Lung (tissue), 12 donors: ENCODE data around the gene TEX2. TPM values are rescaled to one million over a fixed set of nuclear protein-coding genes. Genes with fewer than 3 reads are reported as not detected.

ENCODE experiments used
- ATAC-seq: fragments of 200-7000 bp; cut with Tn5 transposase; one replicate; pipeline ENCODE4 v1.9.1; 2020; ENCODE audit warnings: moderate number of reproducible peaks; ENCODE audit not compliant: insufficient read depth, low FRiP score
- DNase-seq, 3 donors: peaks; one replicate each; pipeline ENCODE4 v3.0.0-alpha.2; 2013 to 2017
- H3K27ac ChIP-seq, 2 donors: one replicate each; pipeline ENCODE4 v1.5.1; 2013; ENCODE audit warnings: mild to moderate bottlenecking in 2 of 2, moderate library complexity in 2 of 2, control low read depth in 1 of 2, inconsistent platforms in 1 of 2, low read depth in 1 of 2, low read length in 1 of 2
- H3K27me3 ChIP-seq, 3 donors: one replicate each; pipeline ENCODE4 v1.5.1; 2013; ENCODE audit warnings: low read length in 2 of 3; ENCODE audit not compliant: control insufficient read depth in 3 of 3, insufficient read depth in 3 of 3
- H3K36me3 ChIP-seq, 4 donors: one replicate each; pipeline ENCODE4 v1.5.1; 2013; ENCODE audit warnings: low read length in 4 of 4, mild to moderate bottlenecking in 1 of 4, moderate library complexity in 1 of 4; ENCODE audit not compliant: control insufficient read depth in 4 of 4, insufficient read depth in 4 of 4
- H3K4me1 ChIP-seq, 5 donors: one replicate each; pipeline ENCODE4 v1.5.1; 2013; ENCODE audit warnings: low read length in 5 of 5, mild to moderate bottlenecking in 2 of 5, moderate library complexity in 1 of 5; ENCODE audit not compliant: control insufficient read depth in 5 of 5, insufficient read depth in 5 of 5
- H3K4me3 ChIP-seq: one replicate; pipeline ENCODE4 v1.5.1; 2013; ENCODE audit warnings: mild to moderate bottlenecking, control low read depth, moderate library complexity
- H3K9ac ChIP-seq, 2 donors: one replicate each; pipeline ENCODE4 v1.5.1; 2013; ENCODE audit warnings: low read length in 2 of 2, control low read depth in 1 of 2; ENCODE audit not compliant: insufficient read depth in 1 of 2
- H3K9me3 ChIP-seq, 4 donors: one replicate each; pipeline ENCODE4 v1.5.1; 2013; ENCODE audit warnings: low read length in 3 of 4, mild to moderate bottlenecking in 1 of 4, moderate library complexity in 1 of 4; ENCODE audit not compliant: control insufficient read depth in 4 of 4, insufficient read depth in 3 of 4
- CTCF ChIP-seq: IDR thresholded peaks from 2 replicates; pipeline ENCODE4 v1.5.1; 2012; ENCODE audit warnings: mild to moderate bottlenecking; ENCODE audit errors: control extremely low read depth, extremely low read depth
- WGBS, 2 donors: extraction: QIAGEN DNeasy Blood & Tissue Kit; methylation state at CpG; one replicate each; pipeline ENCODE4 v1.1.7; 2013; 5-methylcytosine and 5-hydroxymethylcytosine counted together
- polyA plus RNA-seq, 2 donors: library from polyadenylated mRNA; stranded (reverse); fragments of 200-250 nt; gene quantifications; one replicate each; pipeline ENCODE4 v1.2.1, GENCODE V29; 2013
- total RNA-seq, 2 donors: library from RNA; depleted of rRNA in 1 of 2; stranded (reverse); fragments of >200 nt in 1 of 2; gene quantifications; one replicate each; pipeline ENCODE4 v1.2.1, GENCODE V29; 2014 to 2021
- donor health status: control.
- donor health status: control.
- donor health status: Bipolar disorder and iron deficiency.
- donor health status: healthy.
- donor health status: DM: yes; HTN: yes; CAD: no.

TEX2 gene
- total and polyA plus RNA-seq, 4 donors = 10.0 to 42.8 (median 28.8) TPM

GRCh38 chr17:64149196-64149595 is 113.9 kb downstream of the TEX2 start:
- H3K27ac ChIP-seq = no peak overlapping the region
- peaks cover 4 to 24% (median 7%) of the 10 kb centered on the region in 4 donors for H3K36me3 ChIP-seq
- no peak overlapping the region for H3K4me3 ChIP-seq
- DNase-seq (no peak), ATAC-seq (no peak)
- no peak for TF ChIP-seq CTCF
- H3K4me1 ChIP-seq = peaks cover 7 to 43% (median 25%) of the 10 kb centered on the region in 5 donors
- H3K27me3 ChIP-seq = no peaks in the 10 kb centered on the region
- H3K9me3 ChIP-seq = no peaks in the 10 kb centered on the region
- H3K9ac ChIP-seq = no peak overlapping the region
- 97 to 98% methylated on average over 6 of the region's 6 CpGs for WGBS, 2 donors

GRCh38 chr17:64148699-64149098 is 114.4 kb downstream of the TEX2 start:
- H3K4me3 ChIP-seq = no peak overlapping the region
- H3K27ac ChIP-seq = peak overlapping the region; percentile 41 to 65
- 59 to 84% methylated on average over 4 of the region's 4 CpGs for WGBS, 2 donors
- H3K4me1 ChIP-seq = peaks cover 6 to 38% (median 23%) of the 10 kb centered on the region in 5 donors
- H3K36me3 ChIP-seq = peaks cover 4 to 24% (median 7%) of the 10 kb centered on the region in 4 donors
- no peaks in the 10 kb centered on the region for H3K27me3 ChIP-seq
- DNase-seq = no peak
- TF ChIP-seq CTCF = no peak
- no peak for ATAC-seq
- H3K9me3 ChIP-seq = no peaks in the 10 kb centered on the region
- no peak overlapping the region for H3K9ac ChIP-seq

- no peaks in the 10 kb centered on the region for H3K27me3 ChIP-seq
- TF ChIP-seq CTCF = no peak
- DNase-seq (peak in 2 of 3 donors; percentile 28 to 69), ATAC-seq (no peak)
- H3K36me3 ChIP-seq = peaks cover 4 to 24% (median 7%) of the 10 kb centered on the region in 4 donors
- peak overlapping the region; percentile 41 to 65 for H3K27ac ChIP-seq
- WGBS, 2 donors = 64 to 75% methylated on average over 8 of the region's 8 CpGs
- H3K9ac ChIP-seq = peak overlapping the region in 1 of 2 donors; percentile 5
- no peak overlapping the region for H3K4me3 ChIP-seq
- peaks cover 5 to 32% (median 18%) of the 10 kb centered on the region in 5 donors for H3K4me1 ChIP-seq
- no peaks in the 10 kb centered on the region for H3K9me3 ChIP-seq
Measured at GRCh38 chr17:64148017-64148631, 114.9 kb downstream of the TEX2 start.
